ENCODE measurements around the gene RAP2B.

RAP2B gene

DNA sequence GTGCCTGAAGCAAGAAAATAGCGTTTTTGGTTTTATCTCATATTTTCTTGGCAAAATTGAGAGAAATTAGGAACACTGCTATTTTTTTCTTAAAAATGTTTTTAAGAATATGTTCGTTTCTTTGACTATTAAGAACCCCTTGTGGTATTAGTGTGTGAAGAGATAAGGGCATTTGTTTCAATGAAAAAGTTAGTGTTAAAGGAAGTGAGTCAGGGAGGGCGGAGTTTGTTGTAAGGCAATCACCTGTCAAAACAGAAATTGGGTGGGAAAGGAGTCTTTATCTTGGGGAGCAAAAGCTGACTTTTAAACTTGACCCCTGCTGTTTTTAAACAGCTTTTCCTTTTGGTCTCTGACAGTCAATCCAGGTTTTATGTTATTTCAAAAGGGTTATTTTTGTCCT lies 4.2 kb downstream of the RAP2B start:
- peak; percentile 43 for DNase-seq (ENCODE audit: low read depth)
- TF ChIP-seq, protein P1, sequence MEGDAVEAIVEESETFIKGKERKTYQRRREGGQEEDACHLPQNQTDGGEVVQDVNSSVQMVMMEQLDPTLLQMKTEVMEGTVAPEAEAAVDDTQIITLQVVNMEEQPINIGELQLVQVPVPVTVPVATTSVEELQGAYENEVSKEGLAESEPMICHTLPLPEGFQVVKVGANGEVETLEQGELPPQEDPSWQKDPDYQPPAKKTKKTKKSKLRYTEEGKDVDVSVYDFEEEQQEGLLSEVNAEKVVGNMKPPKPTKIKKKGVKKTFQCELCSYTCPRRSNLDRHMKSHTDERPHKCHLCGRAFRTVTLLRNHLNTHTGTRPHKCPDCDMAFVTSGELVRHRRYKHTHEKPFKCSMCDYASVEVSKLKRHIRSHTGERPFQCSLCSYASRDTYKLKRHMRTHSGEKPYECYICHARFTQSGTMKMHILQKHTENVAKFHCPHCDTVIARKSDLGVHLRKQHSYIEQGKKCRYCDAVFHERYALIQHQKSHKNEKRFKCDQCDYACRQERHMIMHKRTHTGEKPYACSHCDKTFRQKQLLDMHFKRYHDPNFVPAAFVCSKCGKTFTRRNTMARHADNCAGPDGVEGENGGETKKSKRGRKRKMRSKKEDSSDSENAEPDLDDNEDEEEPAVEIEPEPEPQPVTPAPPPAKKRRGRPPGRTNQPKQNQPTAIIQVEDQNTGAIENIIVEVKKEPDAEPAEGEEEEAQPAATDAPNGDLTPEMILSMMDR (IDR thresholded peaks at IDR 0.05; ENCODE audit: low read length, missing control alignments) = no peak
- H3K4me3 ChIP-seq (replicated peaks; ENCODE audit: low read depth, low read length) = peak overlapping the region; percentile 90

- TF ChIP-seq, protein P1 (IDR thresholded peaks at IDR 0.05; ENCODE audit: low read length, missing control alignments) = no peak
- no peak for DNase-seq (ENCODE audit: low read depth)
- H3K4me3 ChIP-seq (replicated peaks; ENCODE audit: low read depth, low read length) = peak overlapping the region; percentile 90
These were observed 4.8 kb downstream of the RAP2B start for GRCh38 chr3:153166796-153167195.

DNA sequence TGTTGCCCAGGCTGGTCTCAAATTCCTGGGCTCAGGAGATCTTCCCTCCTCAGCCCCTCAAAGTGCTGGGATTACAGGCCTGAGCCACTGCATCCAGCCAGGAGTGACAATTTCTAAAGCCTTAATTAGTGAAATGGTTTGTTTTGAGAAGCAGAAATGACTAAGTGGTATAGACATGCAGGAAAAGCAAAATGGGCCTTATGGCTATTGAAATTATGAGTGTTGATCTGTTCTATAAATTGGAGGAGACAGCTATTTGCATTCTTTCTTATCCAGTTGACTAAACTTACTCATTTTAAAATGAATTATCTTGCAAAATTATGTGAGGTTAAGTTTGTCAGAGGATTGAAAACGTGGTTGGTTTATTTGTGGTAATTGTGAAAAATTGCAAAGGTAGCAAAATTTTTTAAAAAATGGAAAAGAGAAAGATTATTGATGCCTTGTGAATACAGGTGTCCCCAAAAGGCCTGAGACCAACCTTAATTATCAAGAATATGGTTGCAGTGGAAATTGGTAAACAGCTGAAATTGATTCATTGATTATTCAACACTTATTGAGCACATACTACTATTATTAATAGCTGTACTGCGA lies 7.9 kb downstream of the RAP2B start:
- TF ChIP-seq, protein P1 (IDR thresholded peaks at IDR 0.05; ENCODE audit: low read length, missing control alignments) = no peak
- DNase-seq (ENCODE audit: low read depth) = no peak
- H3K4me3 ChIP-seq (replicated peaks; ENCODE audit: low read depth, low read length) = no peak overlapping the region

- TF ChIP-seq, protein P1 (IDR thresholded peaks at IDR 0.05; ENCODE audit: low read length, missing control alignments) = no peak
- no peak for DNase-seq (ENCODE audit: low read depth)
- no peak overlapping the region for H3K4me3 ChIP-seq (replicated peaks; ENCODE audit: low read depth, low read length)
These were observed 9.2 kb downstream of the RAP2B start for GRCh38 chr3:153171256-153171655.

DNA sequence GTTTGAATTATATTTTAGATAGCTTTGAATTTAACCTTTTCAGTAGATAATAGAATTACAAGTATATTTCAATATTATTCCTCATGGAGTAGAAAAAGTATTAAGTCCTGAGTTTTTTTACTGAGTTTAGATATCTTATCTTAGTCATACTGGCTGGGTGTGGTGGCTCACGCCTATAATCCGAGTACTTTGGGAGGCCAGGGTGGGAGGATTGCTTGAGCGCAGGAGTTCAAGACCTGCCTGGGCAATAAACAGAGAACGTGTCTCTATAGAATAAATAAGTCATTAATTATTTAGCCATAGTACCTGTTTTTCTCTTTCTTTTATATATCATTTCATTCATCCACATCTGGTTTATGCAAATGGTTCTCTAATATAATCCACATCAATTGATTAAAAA lies 9.9 kb downstream of the RAP2B start:
- H3K4me3 ChIP-seq (replicated peaks; ENCODE audit: low read depth, low read length) = no peak overlapping the region
- no peak for DNase-seq (ENCODE audit: low read depth)
- TF ChIP-seq, protein P1 (IDR thresholded peaks at IDR 0.05; ENCODE audit: low read length, missing control alignments) = no peak

GRCh38 chr3:153172796-153173757 lies 11.1 kb downstream of the RAP2B start:
- H3K4me3 ChIP-seq (replicated peaks; ENCODE audit: low read depth, low read length) = no peak overlapping the region
- TF ChIP-seq, protein P1 (IDR thresholded peaks at IDR 0.05; ENCODE audit: low read length, missing control alignments) = no peak
- DNase-seq (ENCODE audit: low read depth) = no peak
